HG03439 (cell line): ENCODE results near the gene DGKB.

Experiments used
- ATAC-seq: cut with Tn5 transposase; IDR thresholded peaks from one replicate; pipeline ENCODE4 v1.9.1; 2021; ENCODE audit warnings: mild to moderate bottlenecking, moderate library complexity; ENCODE audit not compliant: unreplicated experiment

Gene DGKB

DNA sequence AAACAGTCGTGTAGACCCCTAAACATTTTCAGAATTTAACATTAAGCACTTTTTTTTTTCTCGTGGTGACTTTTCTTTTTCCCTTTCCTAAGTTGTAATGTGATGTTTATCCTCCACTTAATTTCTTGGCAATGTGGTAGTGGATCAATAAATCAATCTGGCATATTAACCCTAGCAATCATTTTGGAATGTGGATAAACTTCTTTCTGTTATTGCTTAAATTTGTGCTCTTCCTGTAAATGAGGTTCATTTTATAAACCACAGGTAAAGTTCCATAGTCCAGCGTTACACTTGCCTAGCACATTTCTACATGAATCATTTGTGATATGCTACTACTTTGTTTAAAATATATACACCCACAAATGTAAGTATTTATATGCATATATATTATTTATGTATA is 665.7 kb downstream of the DGKB start:
- ATAC-seq = no peak

GRCh38 chr7:14235056-14235455 is 667.5 kb downstream of the DGKB start:
- no peak for ATAC-seq

- no peak for ATAC-seq
Measured at GRCh38 chr7:14233868-14234369, 668.6 kb downstream of the DGKB start.

DNA sequence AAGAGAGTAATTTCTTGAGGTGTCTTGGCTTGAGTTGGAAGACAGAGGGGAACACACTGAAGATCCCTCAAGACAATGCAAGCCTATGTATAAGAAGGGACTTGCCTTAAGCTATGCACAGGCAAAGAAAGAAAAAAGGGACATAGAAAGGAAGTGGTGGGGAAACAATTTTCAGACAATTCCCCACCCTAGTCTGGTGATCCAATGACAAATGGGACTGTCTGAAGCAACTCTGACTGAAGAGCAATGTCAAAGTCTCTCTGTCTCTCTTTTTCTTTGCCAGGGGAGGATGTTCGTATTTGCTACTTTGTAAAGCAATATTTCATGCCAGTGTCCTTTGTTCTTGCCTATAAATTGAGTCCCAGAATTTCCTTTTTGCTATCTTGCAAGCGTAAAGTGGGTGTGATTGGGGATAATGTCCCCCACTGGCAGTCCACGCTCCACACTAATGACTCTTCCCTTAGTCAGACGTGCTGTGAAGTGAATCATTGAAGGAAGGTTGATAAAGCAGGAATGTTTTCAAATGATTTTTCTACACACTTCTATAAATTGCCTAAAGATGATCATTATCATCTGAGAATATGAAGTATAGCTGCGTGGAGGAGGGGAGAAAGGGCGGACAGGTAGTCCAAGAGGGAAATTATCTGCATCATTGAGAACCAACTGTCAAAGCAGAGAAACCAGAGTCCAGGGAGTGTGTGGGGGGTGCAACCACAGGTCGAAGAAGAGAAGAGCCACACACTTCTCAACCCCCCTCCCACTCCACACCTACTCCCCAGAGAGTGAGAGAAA is 669.3 kb downstream of the DGKB start:
- ATAC-seq = no peak

GRCh38 chr7:14229047-14229446 is 673.5 kb downstream of the DGKB start:
- no peak for ATAC-seq

DNA sequence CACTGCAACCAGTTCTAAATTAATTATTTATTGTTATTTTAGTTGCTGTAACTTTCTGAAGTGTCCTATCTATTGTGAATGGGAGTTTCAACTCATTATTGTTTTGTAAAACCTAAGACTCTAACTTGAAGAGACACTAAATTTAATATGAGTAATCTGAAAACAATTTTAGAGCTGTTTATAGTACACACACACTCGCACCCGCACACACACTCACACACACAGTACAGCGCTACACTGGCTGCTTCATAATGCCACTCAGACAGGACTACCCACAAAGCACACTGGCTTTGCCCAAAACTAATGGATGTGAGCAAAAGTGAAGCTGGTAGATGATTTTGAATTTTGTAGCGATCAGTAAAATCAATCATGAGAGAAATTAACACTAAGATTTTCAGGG is 674.2 kb downstream of the DGKB start:
- ATAC-seq = no peak

DNA sequence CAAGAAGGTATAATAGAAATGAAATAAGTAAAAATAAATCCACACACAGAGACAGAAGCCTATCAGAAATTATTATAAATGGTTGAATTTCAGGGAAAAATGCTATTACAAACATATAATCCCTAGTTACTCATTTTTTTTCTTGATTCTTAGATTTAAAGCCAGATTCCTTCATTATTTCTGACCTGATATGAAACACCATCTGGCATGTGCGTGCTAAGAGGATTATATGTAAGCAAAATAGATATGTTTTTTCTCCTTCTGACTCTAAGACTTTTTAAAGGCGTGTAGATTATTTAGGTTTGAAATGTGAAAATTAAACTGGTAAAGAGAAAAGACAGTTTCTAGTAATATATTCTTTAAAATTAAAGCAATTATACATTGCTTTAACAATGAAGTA is 676.4 kb downstream of the DGKB start:
- no peak for ATAC-seq

GRCh38 chr7:14219125-14219524 is 683.4 kb downstream of the DGKB start:
- ATAC-seq = no peak

GRCh38 chr7:14218338-14218737 is 684.2 kb downstream of the DGKB start:
- ATAC-seq = no peak

DNA sequence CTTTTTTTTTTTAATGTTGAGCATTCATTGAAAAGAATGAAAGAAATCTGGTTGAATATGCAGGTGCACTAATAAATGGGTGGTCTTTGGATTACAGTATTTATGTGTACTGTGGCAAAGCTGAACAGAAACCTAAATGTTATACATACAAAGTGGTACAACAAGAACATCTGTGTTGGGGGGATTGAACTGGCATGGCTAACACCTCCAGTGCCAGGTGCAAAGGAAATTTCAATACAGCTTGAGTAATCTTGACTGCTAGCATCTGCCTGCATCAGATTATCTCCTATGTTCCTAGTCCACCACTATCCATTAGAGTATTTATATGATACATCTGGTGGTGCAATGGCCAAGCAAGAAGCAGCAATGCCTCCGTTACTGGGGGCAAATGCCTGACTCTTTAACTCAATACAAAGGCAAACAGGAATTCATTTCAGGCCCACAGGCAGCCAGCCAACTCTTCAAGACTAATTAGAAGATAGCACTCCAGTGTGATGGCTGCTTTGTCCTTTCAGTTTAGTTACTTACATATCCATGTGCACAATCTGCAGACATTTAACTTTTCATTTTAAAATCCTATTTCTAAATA is 692.6 kb downstream of the DGKB start:
- no peak for ATAC-seq

DNA sequence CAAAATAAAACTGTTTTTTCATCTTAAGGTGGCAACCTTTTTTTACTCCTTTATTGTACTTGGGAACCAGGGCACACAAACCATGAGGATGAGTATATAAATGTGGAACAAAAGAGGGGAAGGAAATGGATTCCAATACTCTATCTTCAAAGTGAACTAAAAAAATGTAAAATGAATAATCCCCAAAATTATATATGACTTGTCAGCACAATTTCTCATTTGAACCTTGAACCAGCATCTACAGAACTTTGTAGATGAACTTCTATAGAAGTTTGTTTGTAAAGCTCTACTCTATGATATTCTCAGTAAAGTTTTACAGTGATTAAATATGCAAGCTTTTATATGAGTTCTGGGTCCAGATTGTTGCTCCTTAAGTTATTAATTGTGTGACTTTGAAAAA is 694.8 kb downstream of the DGKB start:
- no peak for ATAC-seq

- ATAC-seq = no peak
Measured at GRCh38 chr7:14207138-14207537, 695.4 kb downstream of the DGKB start.

DNA sequence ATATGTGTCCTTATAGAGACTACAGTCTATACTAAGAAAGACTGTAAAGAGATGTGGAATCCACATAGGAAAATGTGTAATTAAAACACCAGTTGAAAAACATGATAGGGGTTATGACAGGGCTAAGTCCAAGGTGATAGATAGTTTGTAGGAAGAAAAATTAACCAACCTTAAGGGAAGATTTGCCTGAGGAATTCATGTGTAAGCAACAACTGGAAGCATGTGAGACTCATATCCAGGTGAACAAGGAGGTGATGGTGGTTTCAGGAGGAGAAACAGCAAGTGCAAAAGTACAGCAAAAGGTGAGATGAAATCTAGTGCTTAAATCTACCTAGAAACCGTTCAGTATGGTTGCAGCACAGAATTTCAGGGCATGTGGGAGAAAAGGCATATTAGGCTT is 696.4 kb downstream of the DGKB start:
- ATAC-seq = no peak

DNA sequence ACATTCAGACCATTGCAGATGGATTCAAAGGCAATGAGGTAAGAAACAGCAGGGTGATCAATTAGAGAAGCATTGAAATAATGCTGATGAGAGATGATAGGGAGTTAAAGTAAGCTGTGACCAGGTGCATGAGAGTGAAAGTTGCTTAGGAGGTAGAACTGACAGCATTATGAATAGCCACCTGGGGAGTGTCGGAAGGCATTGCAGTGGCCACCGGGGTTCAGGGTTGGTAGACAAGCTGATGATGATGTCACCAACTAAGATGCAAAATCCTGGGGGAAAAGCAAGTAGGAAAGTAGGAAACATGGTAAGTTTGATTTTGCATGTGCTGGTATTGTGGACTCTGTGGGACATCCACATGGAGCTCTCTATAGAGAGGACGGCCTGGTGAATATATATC is 701.2 kb downstream of the DGKB start:
- ATAC-seq = no peak

DNA sequence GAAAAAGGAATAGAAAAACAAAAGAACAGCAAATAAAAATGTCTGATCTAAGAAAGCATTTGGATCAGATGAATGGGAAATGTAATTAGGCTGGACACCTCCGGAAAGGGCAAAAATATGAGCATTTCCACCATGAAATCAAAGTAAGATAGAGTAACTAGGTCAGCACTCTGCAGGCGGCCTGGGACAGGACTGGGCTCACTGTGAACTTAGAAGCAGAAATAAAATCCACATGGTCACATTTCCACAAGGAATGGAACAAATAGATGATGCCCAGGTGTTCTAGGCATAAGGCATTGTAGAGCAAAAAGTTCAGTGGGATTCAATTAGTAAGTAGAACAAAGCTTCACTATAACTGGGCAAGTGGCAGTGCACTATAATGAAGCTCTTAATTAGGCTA is 703.2 kb downstream of the DGKB start:
- no peak for ATAC-seq

- no peak for ATAC-seq
Measured at GRCh38 chr7:14197280-14197679, 705.3 kb downstream of the DGKB start.

DNA sequence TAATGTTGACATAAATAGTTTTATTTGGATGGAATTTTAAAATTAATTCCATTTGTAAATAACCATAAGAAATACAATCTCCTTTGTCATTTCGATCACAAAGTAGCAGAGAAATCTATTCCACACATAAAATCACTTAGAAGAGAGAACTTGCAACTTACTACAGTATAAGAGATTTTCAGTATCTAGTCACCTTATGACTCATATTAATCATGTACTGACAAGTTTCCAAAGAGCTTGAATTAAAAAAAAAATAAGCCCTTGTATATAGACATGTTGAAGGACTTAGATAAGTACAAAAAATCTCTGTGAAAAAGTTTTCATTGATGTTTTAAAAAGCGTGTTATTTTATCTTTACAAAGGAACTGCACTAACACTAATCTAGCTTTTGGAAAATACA is 706.0 kb downstream of the DGKB start:
- no peak for ATAC-seq

DNA sequence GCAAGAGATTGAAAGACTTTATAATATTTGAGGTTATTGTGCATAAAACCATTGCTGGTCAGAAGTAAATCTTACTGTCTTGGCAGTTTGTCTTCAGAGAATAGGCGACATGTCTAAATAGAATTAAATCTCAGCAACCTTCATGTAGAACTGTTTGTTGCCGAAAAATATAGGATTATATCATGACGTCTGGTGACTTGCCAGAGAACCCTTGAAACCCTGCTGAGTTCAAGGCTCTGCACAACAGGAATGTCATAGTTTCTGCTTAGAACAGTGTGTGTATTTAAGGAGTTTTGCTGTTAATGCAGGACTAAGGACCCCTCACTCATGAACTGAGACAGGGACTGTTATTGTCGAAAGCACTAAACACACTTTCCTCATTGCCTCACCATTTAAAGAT is 706.7 kb downstream of the DGKB start:
- ATAC-seq = no peak

DNA sequence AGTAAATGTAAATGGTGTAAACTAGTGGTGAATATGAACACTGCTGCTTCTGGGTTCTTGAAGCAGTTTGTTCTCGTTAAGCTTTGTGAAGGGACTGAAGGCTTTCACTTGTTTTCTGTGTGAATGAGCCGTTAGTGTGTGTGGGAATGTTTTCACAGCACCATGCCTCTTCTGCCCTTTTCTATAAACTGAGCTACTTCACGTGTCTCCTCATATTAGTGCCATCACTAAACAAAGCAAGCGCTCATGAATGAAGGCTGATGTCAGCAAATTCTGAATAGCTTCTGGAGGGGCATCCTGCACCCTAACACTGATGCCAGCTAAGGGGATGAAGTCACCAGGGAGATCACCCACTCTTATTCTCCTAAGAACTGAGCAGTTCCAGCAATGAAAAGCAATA is 707.5 kb downstream of the DGKB start:
- ATAC-seq = no peak

DNA sequence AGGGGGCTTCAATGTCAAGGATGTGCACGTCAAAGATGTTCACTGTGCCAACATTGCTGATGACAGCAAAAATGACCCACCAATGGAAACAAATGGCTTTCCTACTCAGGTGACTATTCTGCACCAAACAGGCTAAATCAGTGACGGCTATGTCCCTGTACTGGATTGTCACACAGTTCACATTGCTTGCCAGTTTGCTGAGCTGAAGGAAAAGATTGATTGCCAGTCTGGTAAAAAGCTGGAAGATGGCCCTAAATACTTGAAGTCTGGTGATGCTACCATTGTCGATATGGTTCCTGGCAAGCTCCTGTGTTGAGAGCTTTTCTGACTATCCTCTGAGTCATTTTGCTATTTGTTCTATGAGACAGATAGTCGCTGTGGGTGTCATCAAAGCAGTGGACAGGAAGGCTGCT is 710.9 kb downstream of the DGKB start:
- ATAC-seq = no peak

DNA sequence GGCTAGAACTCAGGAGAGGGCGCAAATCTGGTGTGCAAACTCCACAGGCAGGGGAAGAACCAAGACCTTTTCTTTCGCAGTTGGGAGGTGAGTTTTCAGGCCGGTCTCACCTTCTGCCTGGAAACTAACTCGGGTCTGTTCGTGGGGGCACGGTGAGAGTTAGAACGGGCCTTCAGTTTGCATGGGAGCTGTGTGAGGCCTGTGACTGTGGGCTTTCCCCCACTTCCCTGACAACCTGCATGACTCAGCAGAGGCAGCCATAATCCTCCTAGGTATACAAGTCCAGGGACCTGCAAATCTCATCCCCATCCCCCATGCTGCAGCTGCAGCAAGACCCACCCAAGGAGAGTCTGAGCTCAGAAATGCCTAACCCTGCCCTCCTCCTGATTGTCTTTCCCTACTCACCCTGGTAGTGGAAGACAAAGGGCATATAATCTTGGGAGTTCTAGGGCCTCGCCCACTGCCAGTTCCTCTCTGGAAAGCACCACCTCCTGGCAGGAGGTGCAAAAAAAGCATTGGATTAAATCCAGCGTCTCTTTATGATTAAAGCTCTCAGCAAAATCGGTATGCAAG is 718.2 kb downstream of the DGKB start:
- no peak for ATAC-seq

GRCh38 chr7:14179781-14180180 is 722.8 kb downstream of the DGKB start:
- no peak for ATAC-seq
